ENCODE results near the gene DGKG. TPM values are rescaled to one million over a fixed set of nuclear protein-coding genes. Genes with fewer than 3 reads are reported as not detected.
A peak's percentile ranks its signal among the peaks of the same experiment; 100 is the strongest.

The DGKG gene
- total and polyA plus RNA-seq, 4 donors, result 2.1 to 13.7 (median 8.0) TPM

DNA sequence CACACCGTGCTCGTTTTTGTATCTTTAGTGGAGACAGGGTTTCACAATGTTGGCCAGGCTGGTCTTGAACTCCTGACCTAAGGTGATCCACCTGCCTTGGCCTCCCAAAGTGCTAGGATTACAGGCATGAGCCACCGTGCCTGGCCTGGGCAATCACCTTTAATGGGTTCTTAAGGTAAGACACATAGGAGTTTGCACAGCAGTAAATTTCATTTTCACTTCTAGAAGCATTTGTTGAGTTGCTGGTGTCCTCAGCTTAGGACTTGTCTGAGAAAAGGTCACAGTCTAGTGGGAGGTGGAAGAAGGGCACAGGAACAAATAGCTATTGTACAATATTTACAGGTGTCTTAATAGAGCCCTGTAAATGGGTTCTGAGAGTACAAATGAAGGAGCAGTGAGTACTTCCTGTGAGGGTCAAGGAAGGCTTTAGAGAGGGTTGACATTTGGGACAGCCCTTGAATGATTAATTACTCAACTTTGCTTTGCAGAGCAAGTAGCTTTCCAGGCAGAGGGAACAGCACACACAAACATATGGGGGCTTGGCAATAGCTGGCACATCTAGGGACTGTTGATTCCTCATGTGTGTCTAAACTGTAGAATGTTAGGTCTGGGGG is 244.4 kb downstream of the DGKG start:
- TF ChIP-seq, protein P1, sequence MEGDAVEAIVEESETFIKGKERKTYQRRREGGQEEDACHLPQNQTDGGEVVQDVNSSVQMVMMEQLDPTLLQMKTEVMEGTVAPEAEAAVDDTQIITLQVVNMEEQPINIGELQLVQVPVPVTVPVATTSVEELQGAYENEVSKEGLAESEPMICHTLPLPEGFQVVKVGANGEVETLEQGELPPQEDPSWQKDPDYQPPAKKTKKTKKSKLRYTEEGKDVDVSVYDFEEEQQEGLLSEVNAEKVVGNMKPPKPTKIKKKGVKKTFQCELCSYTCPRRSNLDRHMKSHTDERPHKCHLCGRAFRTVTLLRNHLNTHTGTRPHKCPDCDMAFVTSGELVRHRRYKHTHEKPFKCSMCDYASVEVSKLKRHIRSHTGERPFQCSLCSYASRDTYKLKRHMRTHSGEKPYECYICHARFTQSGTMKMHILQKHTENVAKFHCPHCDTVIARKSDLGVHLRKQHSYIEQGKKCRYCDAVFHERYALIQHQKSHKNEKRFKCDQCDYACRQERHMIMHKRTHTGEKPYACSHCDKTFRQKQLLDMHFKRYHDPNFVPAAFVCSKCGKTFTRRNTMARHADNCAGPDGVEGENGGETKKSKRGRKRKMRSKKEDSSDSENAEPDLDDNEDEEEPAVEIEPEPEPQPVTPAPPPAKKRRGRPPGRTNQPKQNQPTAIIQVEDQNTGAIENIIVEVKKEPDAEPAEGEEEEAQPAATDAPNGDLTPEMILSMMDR (IDR thresholded peaks at IDR 0.05; ENCODE audit: control extremely low read depth, extremely low read depth), result no peak
- no peak overlapping the region for H3K4me3 ChIP-seq
- H3K9me3 ChIP-seq (ENCODE audit: control insufficient read depth in 4 of 4, insufficient read depth in 3 of 4, low read length in 3 of 4), result no peaks in the 10 kb centered on the region
- H3K27ac ChIP-seq (ENCODE audit: low read depth in 1 of 2, low read length in 1 of 2), result no peak overlapping the region
- peak; percentile 56 for ATAC-seq (ENCODE audit: insufficient read depth, low FRiP score)
- no peak for DNase-seq
- WGBS, 2 donors, result 77 to 92% methylated on average over 3 of the region's 3 CpGs
- peaks cover 0 to 14% (median 6%) of the 10 kb centered on the region in 5 donors for H3K4me1 ChIP-seq (ENCODE audit: control insufficient read depth in 5 of 5, insufficient read depth in 5 of 5, low read length in 5 of 5)
- peaks cover 0 to 3% (median 0%) of the 10 kb centered on the region in 3 donors for H3K27me3 ChIP-seq (ENCODE audit: control insufficient read depth in 3 of 3, insufficient read depth in 3 of 3, low read length in 2 of 3)
- H3K9ac ChIP-seq (ENCODE audit: insufficient read depth in 1 of 2, low read length in 2 of 2), result no peak overlapping the region
- H3K36me3 ChIP-seq (ENCODE audit: control insufficient read depth in 4 of 4, insufficient read depth in 4 of 4, low read length in 4 of 4), result no peaks in the 10 kb centered on the region

DNA sequence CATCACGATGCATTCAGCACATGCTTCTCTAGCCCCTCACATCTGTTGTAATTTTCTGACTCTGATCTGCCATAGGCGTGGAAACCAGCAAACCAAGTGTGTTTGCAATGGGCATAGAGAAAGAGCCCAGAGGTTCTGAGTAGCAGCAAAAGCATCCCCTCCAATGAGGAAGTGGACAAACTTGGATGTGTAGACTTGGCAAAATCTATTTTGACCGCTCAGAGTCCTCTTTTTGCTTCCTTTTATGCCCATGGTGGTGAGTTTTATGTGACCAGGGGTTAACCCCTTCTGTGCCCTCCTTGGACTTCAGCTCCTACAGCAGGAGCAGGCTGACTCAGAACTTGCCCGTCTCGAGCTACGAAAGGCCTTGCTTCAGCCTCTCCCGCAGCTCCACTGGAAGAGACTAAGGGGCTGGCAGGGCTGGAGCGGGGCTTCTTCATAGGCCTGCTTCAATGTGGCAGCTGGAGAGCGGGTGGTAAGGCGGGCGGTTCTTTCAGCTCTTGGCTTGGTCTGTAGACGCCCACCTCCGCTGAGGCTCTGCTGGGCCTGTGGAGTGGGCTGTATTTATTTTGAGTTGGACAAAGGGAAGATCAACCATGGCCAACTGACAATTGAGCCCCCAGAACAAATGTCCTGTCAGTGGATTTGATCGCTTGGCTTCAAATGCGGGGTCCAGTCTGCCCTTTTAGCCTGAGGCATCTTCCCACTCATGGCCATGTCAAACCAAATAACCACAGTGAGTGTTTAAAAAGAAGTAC is 246.6 kb downstream of the DGKG start:
- H3K36me3 ChIP-seq (ENCODE audit: control insufficient read depth in 4 of 4, insufficient read depth in 4 of 4, low read length in 4 of 4), result no peaks in the 10 kb centered on the region
- whole genome bisulfite sequencing, 2 donors, result 91 to 92% methylated on average over 15 of the region's 15 CpGs
- H3K4me3 ChIP-seq, result no peak overlapping the region
- no peaks in the 10 kb centered on the region for H3K9me3 ChIP-seq (ENCODE audit: control insufficient read depth in 4 of 4, insufficient read depth in 3 of 4, low read length in 3 of 4)
- H3K9ac ChIP-seq (ENCODE audit: insufficient read depth in 1 of 2, low read length in 2 of 2), result no peak overlapping the region
- H3K27ac ChIP-seq (ENCODE audit: low read depth in 1 of 2, low read length in 1 of 2), result no peak overlapping the region
- peaks cover 0 to 3% (median 0%) of the 10 kb centered on the region in 3 donors for H3K27me3 ChIP-seq (ENCODE audit: control insufficient read depth in 3 of 3, insufficient read depth in 3 of 3, low read length in 2 of 3)
- H3K4me1 ChIP-seq (ENCODE audit: control insufficient read depth in 5 of 5, insufficient read depth in 5 of 5, low read length in 5 of 5), result peaks cover 0 to 10% (median 6%) of the 10 kb centered on the region in 5 donors
- TF ChIP-seq, protein P1 (IDR thresholded peaks at IDR 0.05; ENCODE audit: control extremely low read depth, extremely low read depth), result no peak
- no peak for DNase-seq
- no peak for ATAC-seq (ENCODE audit: insufficient read depth, low FRiP score)

DNA sequence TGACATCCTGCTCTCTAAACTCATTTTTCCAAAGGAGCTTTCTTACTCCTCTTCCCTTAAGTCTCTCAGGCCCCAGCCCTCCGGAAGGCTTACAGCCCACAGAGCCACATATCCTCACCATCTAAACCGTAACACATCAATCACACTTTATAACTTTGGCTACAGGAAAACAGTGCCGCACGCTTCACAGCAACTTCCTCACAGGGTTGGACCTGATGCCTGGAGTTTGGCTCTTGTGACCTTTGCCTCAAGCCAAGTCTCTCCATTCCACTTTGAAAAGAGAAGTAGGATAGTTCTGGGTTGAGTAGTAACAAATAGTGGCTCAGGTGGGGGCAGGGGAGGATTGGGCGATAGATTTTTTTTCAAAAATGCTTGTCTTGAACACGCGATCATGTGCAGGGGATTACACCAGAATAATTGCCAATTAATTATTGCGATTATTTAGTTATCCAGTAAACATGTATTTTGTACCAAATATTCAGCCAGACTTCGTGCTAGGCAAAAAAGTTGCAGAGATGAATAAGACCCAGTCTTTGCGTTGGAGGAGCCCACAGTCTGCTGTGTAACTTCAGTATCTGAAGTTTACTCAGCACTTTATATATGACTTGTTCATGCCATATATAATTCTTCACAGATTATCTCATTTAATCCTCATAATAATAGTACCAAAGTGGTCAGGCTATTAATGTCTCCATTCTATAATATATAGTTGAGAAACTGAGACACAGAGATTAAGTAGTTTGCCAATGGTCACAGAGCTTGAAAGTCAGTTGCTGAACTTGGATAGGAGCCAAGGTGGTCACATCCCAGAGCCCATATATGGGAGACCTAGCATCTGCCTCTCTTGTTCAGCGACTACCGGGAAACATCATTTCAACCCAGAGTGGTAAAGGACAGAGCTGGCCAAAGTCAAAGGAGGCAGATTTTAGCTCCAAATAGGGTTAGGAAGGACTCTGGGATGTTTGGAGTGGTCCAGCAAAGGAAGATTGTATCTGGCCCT is 250.8 kb downstream of the DGKG start:
- H3K27ac ChIP-seq (ENCODE audit: low read depth in 1 of 2, low read length in 1 of 2), result no peak overlapping the region
- WGBS, 2 donors, result 44 to 51% methylated on average over 12 of the region's 12 CpGs
- no peak overlapping the region for H3K9ac ChIP-seq (ENCODE audit: insufficient read depth in 1 of 2, low read length in 2 of 2)
- no peak for DNase-seq
- H3K4me3 ChIP-seq, result no peak overlapping the region
- H3K9me3 ChIP-seq (ENCODE audit: control insufficient read depth in 4 of 4, insufficient read depth in 3 of 4, low read length in 3 of 4), result no peaks in the 10 kb centered on the region
- H3K4me1 ChIP-seq (ENCODE audit: control insufficient read depth in 5 of 5, insufficient read depth in 5 of 5, low read length in 5 of 5), result peaks cover 0 to 30% (median 9%) of the 10 kb centered on the region in 5 donors
- ATAC-seq (ENCODE audit: insufficient read depth, low FRiP score), result no peak
- H3K27me3 ChIP-seq (ENCODE audit: control insufficient read depth in 3 of 3, insufficient read depth in 3 of 3, low read length in 2 of 3), result no peaks in the 10 kb centered on the region
- no peaks in the 10 kb centered on the region for H3K36me3 ChIP-seq (ENCODE audit: control insufficient read depth in 4 of 4, insufficient read depth in 4 of 4, low read length in 4 of 4)
- TF ChIP-seq, protein P1 (IDR thresholded peaks at IDR 0.05; ENCODE audit: control extremely low read depth, extremely low read depth), result no peak
